GM12878 (cell line): ENCODE results near the gene MCTP2. TPM values are rescaled to one million over a fixed set of nuclear protein-coding genes. Genes with fewer than 3 reads are reported as not detected.

Experiments
- ATAC-seq: fragments of 200-7000 bp; cut with Tn5 transposase; 3 replicates; pipeline ENCODE4 v1.9.1; 2020; ENCODE audit warnings: mild to moderate bottlenecking, moderate library complexity
- BruUV-seq: library from RNA; stranded (reverse); fragments of 400-500 nt; replicated peaks from 2 replicates; lab custom pipeline; 2021; lab: Mats Ljungman, UMichigan
- CTCF ChIA-PET: fragments of 300-600 bp; sonication (Branson Sonifier 250); formaldehyde crosslinking; extraction: SDS; loops from one replicate; lab custom pipeline; 2021; ENCODE audit warnings: inconsistent platforms; lab: Yijun Ruan, JAX
- POLR2A ChIA-PET: fragments of 350-600 bp; formaldehyde crosslinking; extraction: SDS; loops from one replicate; lab custom pipeline; 2021; ENCODE audit warnings: inconsistent platforms; lab: Charles Lee
- RAD21 ChIA-PET: fragments of 300-600 bp; sonication (Branson Sonifier 250); formaldehyde crosslinking; loops from one replicate; lab custom pipeline; 2023; ENCODE audit warnings: antibody characterized with exemption; ENCODE audit not compliant: unreplicated experiment; lab: Charles Lee
- SMC1A ChIA-PET: fragments of 300-600 bp; sonication (Branson Sonifier 250); formaldehyde crosslinking; loops from one replicate; lab custom pipeline; 2023; ENCODE audit not compliant: unreplicated experiment, uncharacterized antibody; lab: Charles Lee
- DNase-seq: peaks from one replicate; pipeline ENCODE4 v3.0.0-alpha.2; 2011; ENCODE audit warnings: low read depth, low spot score
- FAIRE-seq: peaks from 3 replicates; lab custom pipeline; 2011; peaks lifted over from hg19 to GRCh38; lab: Jason Lieb, UNC
- H2AFZ ChIP-seq: 2 replicates; pipeline ENCODE4 v1.6.0; 2011; ENCODE audit warnings: low read depth, low read length, control low read depth; ENCODE audit not compliant: control insufficient read depth
- H3K27ac ChIP-seq: 2 replicates; pipeline ENCODE4 v1.5.1; 2011; ENCODE audit warnings: control low read depth; ENCODE audit not compliant: control insufficient read depth, insufficient read depth
- H3K27me3 ChIP-seq, 2 experiments: replicated peaks in 1 of 2; 2 replicates each; pipeline versions ENCODE4 v1.6.0 to v1.6.1; 2011; ENCODE audit warnings: low read length in 1 of 2; ENCODE audit not compliant: control insufficient read depth in 2 of 2, insufficient read depth in 2 of 2
- H3K36me3 ChIP-seq, 2 experiments: 2 replicates each; pipeline ENCODE4 v1.5.1; 2011; ENCODE audit warnings: low read length in 1 of 2; ENCODE audit not compliant: control insufficient read depth in 2 of 2, insufficient read depth in 2 of 2
- H3K4me1 ChIP-seq: 2 replicates; pipeline ENCODE4 v1.6.1; 2011; ENCODE audit warnings: mild to moderate bottlenecking, low read length, moderate library complexity, mixed read lengths; ENCODE audit not compliant: control insufficient read depth, insufficient read depth
- H3K4me2 ChIP-seq: 2 replicates; pipeline ENCODE4 v1.6.0; 2011; ENCODE audit warnings: control low read depth; ENCODE audit not compliant: control insufficient read depth, insufficient read depth
- H3K4me3 ChIP-seq: fragments of 200-600 bp; sonication (generic); 2 replicates; pipeline ENCODE4 v1.5.1; 2016
- H3K79me2 ChIP-seq: 2 replicates; pipeline ENCODE4 v1.6.0; 2011; ENCODE audit warnings: low read length; ENCODE audit not compliant: control insufficient read depth, insufficient read depth
- H3K9ac ChIP-seq: 2 replicates; pipeline ENCODE4 v1.8.0; 2011; ENCODE audit warnings: low read length, control low read depth, mixed read lengths; ENCODE audit not compliant: control insufficient read depth, insufficient read depth
- H3K9me3 ChIP-seq: replicated peaks from 3 replicates; pipeline ENCODE4 v1.5.1; 2011; ENCODE audit warnings: mild to moderate bottlenecking, low read length; ENCODE audit not compliant: control insufficient read depth, insufficient read depth
- H4K20me1 ChIP-seq: 2 replicates; pipeline ENCODE4 v1.6.0; 2011; ENCODE audit not compliant: control insufficient read depth, insufficient read depth
- MTA3 ChIP-seq: IDR thresholded peaks from 2 replicates; pipeline ENCODE4 v1.6.1; 2012; ENCODE audit warnings: low read length, inconsistent platforms, borderline replicate concordance
- POLR2AphosphoS5 ChIP-seq: IDR thresholded peaks from 2 replicates; pipeline ENCODE4 v1.6.1; 2011; ENCODE audit warnings: mild to moderate bottlenecking, low read length, inconsistent platforms
- ZNF217 ChIP-seq: fragments of 450-650 bp; IDR thresholded peaks from 2 replicates; pipeline ENCODE4 v1.6.1; 2017; ENCODE audit warnings: antibody characterized with exemption, mild to moderate bottlenecking
- ZNF384 ChIP-seq: IDR thresholded peaks from 2 replicates; pipeline ENCODE4 v1.6.1; 2012; ENCODE audit warnings: low read depth, mild to moderate bottlenecking, low read length, improper control_type of control experiment, borderline replicate concordance
- WGBS: methylation state at CpG from one replicate; pipeline ENCODE4 v1.1.6; 2016; ENCODE audit warnings: low lambda C conversion rate; ENCODE audit not compliant: insufficient replicate concordance, insufficient coverage; ENCODE audit errors: missing lambda C conversion rate; 5-methylcytosine and 5-hydroxymethylcytosine counted together
- in situ Hi-C: fragments of 300-500 bp; cut with MboI; formaldehyde crosslinking; loops from 9 replicates; pipeline ENCODE4 v1.14.3; 2018; ENCODE audit warnings: mixed read lengths
- intact Hi-C: fragments of 100-400 bp; cut with micrococcal nuclease; formaldehyde crosslinking; loops from one replicate; pipeline ENCODE4 v1.14.2; 2022; ENCODE audit not compliant: unreplicated experiment
- polyA plus RNA-seq, 11 experiments: library from polyadenylated mRNA; depleted of rRNA in 4 of 11; unstranded in 6 of 11; stranded (reverse) in 5 of 11; fragments of >200 nt; fragmentation: Nextera tagmentation in 4 of 11; fragmentation: Illumina TruSeq in 1 of 11; extraction: Ambion mirVana in 4 of 11; extraction: Trizol in 1 of 11; gene quantifications; 1 replicate in 1 of 11; 2 replicates in 10 of 11; pipeline versions ENCODE4 v1.2.1 to v1.2.3, GENCODE V29; 2011 to 2016; ENCODE audit warnings: inconsistent platforms in 2 of 11, missing spikeins in 2 of 11, low read depth in 1 of 11
- total RNA-seq, 4 experiments: library from RNA; depleted of rRNA in 3 of 4; stranded (reverse); fragments of >200 nt in 3 of 4; fragmentation: Illumina TruSeq in 1 of 4; extraction: Trizol in 1 of 4; gene quantifications; 2 replicates each; pipeline versions ENCODE4 v1.2.1 to v1.2.3, GENCODE V29; 2013 to 2021
- TF ChIP-seq, protein P1 (sequence below): IDR thresholded peaks from 2 replicates; pipeline ENCODE4 v1.6.1; 2011; ENCODE audit warnings: borderline replicate concordance, low read depth, mild to moderate bottlenecking, moderate library complexity, mixed read lengths, low read length; ENCODE audit not compliant: insufficient read depth; ENCODE audit errors: extremely low read length
- TF ChIP-seq, protein P2 (sequence below): IDR thresholded peaks from 2 replicates; pipeline ENCODE4 v1.6.1; 2012; ENCODE audit warnings: mild to moderate bottlenecking, low read depth, low read length
- TF ChIP-seq, protein P3 (sequence below): IDR thresholded peaks from 2 replicates; pipeline ENCODE4 v1.6.1; 2011; ENCODE audit warnings: borderline replicate concordance, low read depth, mild to moderate bottlenecking, moderate library complexity, low read length; ENCODE audit not compliant: insufficient read depth, poor library complexity, severe bottlenecking

Gene MCTP2
- total and polyA plus RNA-seq, 10 of the 15 experiments (the other 5 are each of a cell fraction or from before 2014, with no cell fraction given), result 0.24 to 48.5 (median 0.88) TPM

DNA sequence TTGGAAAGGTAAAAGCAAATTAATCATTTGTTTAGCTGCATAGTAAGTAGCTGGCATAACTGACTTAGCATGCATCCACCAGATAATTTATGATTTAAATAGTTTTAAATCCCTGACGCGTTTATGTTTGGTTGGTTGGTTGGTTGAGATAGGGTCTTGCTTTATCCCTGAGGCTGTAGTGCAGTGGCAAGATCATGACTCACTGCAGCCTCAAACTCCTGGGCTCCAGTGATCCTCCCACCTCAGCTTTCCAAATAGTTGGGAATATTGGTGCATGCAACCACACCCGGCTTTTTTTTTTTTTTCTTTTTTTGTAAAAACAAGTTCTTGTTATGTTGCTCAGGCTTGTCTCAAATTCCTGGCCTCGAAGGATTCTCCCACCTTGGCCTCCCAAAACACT is 263.4 kb downstream of the MCTP2 start:
- Histone ChIP-seq H3K27ac (no peak overlapping the region), H3K4me1 (no peaks in the 10 kb centered on the region), H4K20me1 (no peaks in the 10 kb centered on the region), H3K27me3 (no peaks in the 10 kb centered on the region), H2AFZ (no peak overlapping the region), H3K4me3 (no peak overlapping the region), H3K4me2 (no peak overlapping the region), H3K9me3 (no peaks in the 10 kb centered on the region), H3K79me2 (no peaks in the 10 kb centered on the region), H3K9ac (no peak overlapping the region), H3K36me3 (no peaks in the 10 kb centered on the region)
- RAD21 ChIA-PET, result no interaction called here
- intact Hi-C loops, result no loop called here
- in situ Hi-C loops, result no loop called here
- DNase-seq, result no peak
- WGBS, result 50% methylated on average over 3 of the region's 4 CpGs
- no peak for FAIRE-seq
- CTCF ChIA-PET, result no interaction called here
- SMC1A ChIA-PET, result no interaction called here
- TF ChIP-seq, protein P1, sequence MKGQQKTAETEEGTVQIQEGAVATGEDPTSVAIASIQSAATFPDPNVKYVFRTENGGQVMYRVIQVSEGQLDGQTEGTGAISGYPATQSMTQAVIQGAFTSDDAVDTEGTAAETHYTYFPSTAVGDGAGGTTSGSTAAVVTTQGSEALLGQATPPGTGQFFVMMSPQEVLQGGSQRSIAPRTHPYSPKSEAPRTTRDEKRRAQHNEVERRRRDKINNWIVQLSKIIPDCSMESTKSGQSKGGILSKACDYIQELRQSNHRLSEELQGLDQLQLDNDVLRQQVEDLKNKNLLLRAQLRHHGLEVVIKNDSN, result no peak
- no peak for TF ChIP-seq MTA3
- TF ChIP-seq ZNF217, result no peak
- no TSS peak for BruUV-seq
- POLR2A ChIA-PET, result no interaction called here
- ATAC-seq, result no peak

DNA sequence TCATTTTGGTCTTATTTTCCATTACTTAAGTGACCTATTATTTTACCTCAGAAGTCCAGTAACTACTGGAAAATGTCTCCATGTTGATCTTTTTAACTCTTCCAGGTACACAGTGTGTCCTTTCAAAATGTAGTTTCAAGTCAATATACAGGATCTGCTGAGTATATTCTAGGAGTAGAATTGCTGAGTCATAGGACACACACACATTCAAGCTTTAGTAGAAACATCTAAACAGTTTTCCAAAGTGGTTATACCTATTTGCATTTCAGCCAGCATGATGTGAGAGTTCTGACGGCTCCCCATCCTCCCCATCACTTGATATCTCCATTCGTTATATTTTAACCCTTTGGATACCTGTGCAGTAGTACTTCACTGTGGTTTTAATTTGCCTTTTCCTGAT is 271.9 kb downstream of the MCTP2 start:
- no peak for FAIRE-seq
- H3K36me3 ChIP-seq, result no peaks in the 10 kb centered on the region
- H4K20me1 ChIP-seq, result no peaks in the 10 kb centered on the region
- in situ Hi-C loops (no loop called here), intact Hi-C loops (no loop called here)
- H3K4me2 ChIP-seq, result no peak overlapping the region
- no peak overlapping the region for H3K27ac ChIP-seq
- no peaks in the 10 kb centered on the region for H3K4me1 ChIP-seq
- WGBS, result 13% methylated on average over 2 of the region's 2 CpGs
- ATAC-seq, result no peak
- ChIA-PET CTCF (interaction anchor here (0.7 kb wide), 1 partner anchor 341 kb away, joined by 3 read pairs; no protein-coding TSS in a partner anchor), POLR2A (no interaction called here), RAD21 (no interaction called here), SMC1A (no interaction called here)
- H2AFZ ChIP-seq, result no peak overlapping the region
- H3K9ac ChIP-seq, result no peak overlapping the region
- no TSS peak for BruUV-seq
- no peaks in the 10 kb centered on the region for H3K27me3 ChIP-seq
- H3K4me3 ChIP-seq, result no peak overlapping the region
- no peaks in the 10 kb centered on the region for H3K79me2 ChIP-seq
- no peak for DNase-seq
- H3K9me3 ChIP-seq, result no peaks in the 10 kb centered on the region
- TF ChIP-seq, protein P2, sequence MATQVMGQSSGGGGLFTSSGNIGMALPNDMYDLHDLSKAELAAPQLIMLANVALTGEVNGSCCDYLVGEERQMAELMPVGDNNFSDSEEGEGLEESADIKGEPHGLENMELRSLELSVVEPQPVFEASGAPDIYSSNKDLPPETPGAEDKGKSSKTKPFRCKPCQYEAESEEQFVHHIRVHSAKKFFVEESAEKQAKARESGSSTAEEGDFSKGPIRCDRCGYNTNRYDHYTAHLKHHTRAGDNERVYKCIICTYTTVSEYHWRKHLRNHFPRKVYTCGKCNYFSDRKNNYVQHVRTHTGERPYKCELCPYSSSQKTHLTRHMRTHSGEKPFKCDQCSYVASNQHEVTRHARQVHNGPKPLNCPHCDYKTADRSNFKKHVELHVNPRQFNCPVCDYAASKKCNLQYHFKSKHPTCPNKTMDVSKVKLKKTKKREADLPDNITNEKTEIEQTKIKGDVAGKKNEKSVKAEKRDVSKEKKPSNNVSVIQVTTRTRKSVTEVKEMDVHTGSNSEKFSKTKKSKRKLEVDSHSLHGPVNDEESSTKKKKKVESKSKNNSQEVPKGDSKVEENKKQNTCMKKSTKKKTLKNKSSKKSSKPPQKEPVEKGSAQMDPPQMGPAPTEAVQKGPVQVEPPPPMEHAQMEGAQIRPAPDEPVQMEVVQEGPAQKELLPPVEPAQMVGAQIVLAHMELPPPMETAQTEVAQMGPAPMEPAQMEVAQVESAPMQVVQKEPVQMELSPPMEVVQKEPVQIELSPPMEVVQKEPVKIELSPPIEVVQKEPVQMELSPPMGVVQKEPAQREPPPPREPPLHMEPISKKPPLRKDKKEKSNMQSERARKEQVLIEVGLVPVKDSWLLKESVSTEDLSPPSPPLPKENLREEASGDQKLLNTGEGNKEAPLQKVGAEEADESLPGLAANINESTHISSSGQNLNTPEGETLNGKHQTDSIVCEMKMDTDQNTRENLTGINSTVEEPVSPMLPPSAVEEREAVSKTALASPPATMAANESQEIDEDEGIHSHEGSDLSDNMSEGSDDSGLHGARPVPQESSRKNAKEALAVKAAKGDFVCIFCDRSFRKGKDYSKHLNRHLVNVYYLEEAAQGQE, result no peak
- TF ChIP-seq POLR2AphosphoS5 (no peak), ZNF384 (no peak)
- TF ChIP-seq, protein P3, sequence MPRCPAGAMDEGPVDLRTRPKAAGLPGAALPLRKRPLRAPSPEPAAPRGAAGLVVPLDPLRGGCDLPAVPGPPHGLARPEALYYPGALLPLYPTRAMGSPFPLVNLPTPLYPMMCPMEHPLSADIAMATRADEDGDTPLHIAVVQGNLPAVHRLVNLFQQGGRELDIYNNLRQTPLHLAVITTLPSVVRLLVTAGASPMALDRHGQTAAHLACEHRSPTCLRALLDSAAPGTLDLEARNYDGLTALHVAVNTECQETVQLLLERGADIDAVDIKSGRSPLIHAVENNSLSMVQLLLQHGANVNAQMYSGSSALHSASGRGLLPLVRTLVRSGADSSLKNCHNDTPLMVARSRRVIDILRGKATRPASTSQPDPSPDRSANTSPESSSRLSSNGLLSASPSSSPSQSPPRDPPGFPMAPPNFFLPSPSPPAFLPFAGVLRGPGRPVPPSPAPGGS, result no peak
